ENCODE measurements around the gene SHOC1.

DNA sequence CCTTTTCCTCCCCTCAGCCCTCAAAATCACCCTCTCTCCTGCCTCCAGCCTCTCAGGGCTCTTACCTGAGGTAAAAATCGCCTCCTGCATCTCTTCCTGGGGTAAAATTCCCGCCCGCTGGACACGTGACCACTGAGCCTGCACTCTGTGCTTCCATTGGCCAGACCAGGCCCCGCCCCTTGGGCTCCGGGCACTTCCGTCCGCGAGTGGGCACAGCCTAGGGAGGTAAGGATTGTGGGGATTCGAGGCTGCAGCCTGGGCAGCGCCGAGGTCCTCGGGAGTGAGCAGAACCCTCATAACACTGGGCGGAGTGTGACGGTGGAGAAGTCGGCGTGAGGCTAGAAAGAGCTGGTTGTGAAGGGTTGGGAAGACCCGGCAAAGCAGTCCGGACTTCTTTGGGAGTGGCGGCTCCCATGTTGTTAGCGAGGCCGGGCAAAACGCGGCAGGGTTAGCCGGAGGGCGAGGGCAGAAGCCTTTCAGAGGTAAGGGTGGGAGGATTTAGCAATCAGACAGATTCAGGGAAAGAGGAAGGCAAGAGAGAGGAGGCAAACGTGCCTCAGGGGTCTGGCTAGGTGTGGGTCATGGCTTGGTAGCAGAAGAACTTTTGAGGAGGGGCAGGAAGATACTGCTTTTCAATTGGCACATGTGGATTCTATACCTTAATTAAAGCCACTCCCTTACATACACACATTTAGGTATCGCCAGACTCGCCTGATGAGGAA is at the start of gene SHOC1:
- TF ChIP-seq, protein P1, sequence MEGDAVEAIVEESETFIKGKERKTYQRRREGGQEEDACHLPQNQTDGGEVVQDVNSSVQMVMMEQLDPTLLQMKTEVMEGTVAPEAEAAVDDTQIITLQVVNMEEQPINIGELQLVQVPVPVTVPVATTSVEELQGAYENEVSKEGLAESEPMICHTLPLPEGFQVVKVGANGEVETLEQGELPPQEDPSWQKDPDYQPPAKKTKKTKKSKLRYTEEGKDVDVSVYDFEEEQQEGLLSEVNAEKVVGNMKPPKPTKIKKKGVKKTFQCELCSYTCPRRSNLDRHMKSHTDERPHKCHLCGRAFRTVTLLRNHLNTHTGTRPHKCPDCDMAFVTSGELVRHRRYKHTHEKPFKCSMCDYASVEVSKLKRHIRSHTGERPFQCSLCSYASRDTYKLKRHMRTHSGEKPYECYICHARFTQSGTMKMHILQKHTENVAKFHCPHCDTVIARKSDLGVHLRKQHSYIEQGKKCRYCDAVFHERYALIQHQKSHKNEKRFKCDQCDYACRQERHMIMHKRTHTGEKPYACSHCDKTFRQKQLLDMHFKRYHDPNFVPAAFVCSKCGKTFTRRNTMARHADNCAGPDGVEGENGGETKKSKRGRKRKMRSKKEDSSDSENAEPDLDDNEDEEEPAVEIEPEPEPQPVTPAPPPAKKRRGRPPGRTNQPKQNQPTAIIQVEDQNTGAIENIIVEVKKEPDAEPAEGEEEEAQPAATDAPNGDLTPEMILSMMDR (conservative IDR thresholded peaks at IDR 0.05; ENCODE audit: low read depth, low read length), result no peak
- TF ChIP-seq EZH2 (IDR thresholded peaks at IDR 0.05; ENCODE audit: borderline replicate concordance, low read depth, low read length, poor library complexity, severe bottlenecking), result no peak

All from A673 (cell line).